Left forelimb (tissue), 1 donor: ENCODE measurements around the gene CFAP46.
"Not testable (repeated sequence)": the region's sequence is repeated elsewhere in the genome, so short reads cannot be mapped to it uniquely, and the experiment has no call there.

ENCODE experiments used
- DNase-seq: peaks from one replicate; pipeline ENCODE4 v3.0.0-alpha.2; 2018; ENCODE audit warnings: low spot score

The CFAP46 gene

DNA sequence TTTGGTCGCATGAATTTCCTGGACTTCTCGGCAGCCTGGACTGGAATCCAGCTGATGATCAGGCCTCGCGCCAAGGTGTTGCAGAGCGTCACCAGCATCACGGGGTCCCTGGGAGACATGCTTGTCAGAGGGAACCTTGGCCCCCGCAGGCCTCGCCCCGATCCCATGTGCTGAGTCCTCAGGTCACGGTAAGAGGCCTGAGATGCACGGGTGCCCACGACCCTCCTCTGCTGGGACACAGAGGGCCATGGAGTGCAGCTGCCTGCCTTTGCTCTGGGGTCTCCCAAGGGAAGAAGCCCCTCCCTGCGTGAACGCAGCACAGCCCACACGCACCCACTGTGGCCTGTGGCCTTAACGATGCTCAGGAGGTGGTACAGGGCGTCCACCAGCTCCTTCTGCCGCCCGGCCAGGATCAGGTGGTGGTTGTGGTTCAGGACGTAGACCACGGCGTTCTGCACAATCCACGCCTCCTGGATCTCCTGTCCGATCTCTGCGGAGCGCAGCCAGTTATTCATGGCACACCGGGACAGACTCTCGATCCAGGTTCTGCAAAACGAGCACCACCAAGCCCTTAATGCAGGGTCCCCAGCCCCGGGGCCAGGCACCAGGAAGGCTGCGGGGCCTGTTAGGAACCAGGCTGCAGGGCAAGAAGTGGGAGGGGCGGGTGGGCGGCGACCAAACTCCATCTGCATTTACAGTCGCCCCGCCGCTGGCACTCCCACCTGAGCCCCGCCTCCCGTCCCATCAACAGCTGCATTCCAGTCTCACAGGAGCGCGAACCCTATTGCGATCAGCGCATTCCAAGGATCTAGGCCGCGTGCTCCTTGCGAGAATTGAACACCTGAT lies 29.4 kb downstream of the CFAP46 start:
- no peak for DNase-seq

DNA sequence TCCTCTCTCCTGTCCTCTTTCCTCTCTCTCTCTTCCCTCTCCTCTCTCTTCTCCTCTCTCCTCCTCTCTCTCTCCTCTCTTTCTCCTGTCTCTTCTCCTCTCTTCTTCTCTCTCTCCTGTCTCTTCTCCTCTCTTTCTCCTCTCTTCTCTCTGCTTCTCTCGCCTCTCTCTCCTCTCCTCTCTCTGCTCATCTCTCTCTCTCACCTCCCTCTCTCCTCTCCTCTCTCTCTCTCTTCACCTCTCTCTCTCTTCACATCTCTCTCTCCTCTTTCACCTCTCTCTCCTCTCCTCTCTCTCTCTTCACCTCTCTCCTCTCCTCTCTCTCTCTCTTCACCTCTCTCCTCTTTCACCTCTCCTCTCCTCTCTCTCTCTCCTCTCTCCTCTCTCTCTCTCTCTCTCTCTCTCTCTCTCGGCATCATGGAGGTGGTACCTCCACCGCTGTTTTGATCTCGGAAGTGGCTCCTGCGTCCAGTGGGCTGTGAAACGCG lies 30.1 kb downstream of the CFAP46 start:
- no peak for DNase-seq

DNA sequence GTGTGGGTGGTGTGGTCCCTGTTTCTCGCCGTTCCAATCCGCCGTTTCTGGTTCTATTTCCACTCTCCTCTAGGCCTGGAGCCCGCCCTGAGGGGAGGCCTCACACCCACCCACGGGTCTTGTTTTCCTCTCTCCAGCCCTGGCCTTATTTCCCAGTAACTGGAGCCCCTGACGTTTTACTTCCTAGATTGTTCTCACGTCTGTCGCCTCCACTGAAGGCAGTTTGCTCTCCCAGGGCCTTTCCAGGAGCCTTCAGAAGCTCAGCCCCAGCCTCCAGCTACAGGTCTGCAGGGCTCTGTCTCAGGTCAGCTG lies 30.6 kb downstream of the CFAP46 start:
- DNase-seq: no peak

DNA sequence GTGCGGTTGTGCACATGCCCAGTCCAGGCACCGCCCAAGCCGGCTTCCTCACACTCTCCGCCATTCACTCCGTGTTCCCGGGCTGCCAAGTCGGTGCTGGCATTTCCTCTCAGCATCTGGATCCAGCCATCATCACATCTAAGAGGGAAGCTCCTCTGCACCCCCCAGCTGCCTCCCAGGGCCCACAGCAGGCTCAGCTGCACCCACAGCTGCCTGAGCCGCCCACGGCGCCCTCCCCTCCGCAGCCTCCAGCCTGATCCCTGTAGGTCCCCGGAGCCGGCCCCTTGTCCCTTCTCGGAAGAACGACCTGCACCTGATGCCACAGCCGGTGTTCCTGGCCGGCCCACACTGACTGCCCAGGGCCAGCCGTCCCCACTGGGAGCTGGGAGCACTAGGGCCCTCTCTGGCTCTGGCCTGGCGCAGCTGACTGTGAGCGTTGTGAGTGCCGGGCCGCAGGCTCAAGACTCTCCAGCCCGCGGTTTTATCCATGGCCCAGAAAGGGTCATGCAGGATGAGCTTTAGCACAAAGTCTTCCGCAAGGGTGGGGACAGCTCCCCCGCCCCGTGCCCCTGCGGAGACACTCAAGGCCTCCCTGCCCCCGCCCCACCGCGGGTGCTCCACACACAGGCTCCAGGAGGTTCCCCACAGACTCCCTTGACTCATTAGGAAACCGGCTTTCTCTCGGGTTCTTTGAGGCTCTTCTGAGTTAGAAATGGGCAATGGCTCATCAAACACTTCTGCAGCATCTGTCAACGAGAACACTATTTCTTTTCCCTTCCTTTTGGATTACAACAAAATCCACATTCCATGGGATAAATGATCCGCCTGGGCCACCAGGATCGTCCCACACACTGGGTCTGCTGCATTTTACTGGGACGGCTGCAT lies 31.2 kb downstream of the CFAP46 start:
- DNase-seq: no peak

DNA sequence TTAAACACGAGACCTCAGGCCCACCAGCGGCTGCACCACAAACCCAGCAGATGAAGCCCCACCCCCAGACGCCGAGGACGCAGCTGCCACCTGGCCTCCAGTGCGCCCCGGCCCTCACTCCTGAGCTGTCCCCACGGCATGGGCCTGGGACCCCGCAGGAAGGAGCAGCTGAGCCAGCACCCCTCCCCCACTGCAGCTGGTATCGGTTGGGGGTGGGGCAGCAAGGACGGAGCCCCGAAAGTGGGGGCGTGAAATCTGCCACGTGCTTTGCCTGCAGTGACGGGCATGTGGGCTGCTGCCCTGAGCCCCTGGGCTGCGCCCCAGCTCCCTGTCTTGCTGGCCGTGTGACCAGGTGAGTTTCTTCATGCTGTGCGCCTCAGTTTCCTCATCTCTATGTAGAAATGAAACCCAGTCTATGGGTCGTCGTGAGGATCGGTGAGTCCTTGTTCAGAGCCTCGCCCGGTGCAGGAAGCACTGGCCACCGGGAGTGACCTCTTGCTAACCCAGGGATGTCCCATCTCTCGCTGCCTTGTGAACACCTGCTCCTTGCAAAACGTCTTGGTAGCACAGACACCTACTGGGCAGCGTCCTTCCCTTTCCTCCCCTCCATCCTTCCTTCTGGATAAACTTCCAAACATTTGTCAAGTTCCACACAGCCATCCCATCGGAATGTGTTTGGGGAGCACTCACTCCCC lies 32.0 kb downstream of the CFAP46 start:
- no peak for DNase-seq

DNA sequence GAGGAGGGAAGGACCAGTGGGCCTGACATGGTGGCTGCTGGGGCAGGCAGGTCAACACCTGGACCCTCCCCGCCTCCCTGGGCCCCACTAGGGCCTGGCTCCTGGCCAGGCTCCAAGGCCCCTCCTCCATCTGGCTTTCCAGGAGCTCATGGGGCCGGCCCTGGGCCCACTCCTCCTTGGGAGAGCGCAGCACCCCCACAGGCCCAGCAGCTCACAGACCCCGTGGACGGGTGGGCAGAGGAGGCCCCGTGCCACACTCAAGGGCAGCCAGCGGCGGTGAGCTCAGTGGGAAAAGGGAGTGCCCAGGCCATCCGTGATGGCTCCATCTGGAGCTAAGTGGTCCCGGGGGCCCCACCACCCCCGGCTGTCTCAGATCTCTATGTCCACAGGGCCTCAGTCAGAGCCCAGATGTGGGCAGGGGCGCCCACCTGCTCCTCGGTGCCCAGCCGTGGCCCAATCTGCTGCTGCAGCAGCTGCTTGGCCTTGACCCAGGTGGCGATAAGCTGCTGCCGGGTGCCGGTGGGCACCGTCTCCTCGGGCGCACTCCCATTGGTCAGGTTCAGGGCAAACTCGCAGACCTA lies 32.8 kb downstream of the CFAP46 start:
- no peak for DNase-seq

DNA sequence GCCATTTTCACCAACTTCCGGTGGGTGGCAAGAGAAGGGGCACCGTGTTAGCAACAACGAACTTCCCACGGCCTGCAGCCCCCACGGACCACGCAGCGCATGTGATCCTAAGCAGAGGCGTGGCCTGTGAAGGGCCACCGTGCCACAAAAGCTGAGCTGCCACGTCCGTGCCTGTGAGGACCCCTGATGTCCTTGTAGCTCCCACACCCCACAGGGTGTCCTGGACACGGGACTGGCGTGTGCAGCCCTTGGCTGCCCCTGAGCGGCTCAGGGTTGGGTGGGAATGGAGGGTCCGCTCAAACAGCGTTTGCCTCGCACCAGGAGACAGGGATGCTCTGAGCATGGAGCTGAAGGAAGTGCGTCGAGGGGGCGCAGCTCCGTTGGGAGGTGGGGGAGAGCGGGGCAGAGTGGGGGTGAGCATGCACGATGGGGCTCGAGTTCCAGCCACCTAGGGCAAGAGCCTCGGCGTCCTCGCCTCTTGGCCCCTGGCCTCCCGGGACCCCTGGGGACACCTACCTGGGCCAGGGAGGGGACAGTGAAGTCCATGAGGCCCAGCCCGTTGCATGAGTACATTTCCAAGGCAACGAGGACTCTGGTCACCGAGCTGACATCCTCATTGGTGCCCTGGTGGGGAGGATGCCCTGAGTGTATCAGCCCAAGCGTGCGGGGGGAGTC lies 33.6 kb downstream of the CFAP46 start:
- no peak for DNase-seq

DNA sequence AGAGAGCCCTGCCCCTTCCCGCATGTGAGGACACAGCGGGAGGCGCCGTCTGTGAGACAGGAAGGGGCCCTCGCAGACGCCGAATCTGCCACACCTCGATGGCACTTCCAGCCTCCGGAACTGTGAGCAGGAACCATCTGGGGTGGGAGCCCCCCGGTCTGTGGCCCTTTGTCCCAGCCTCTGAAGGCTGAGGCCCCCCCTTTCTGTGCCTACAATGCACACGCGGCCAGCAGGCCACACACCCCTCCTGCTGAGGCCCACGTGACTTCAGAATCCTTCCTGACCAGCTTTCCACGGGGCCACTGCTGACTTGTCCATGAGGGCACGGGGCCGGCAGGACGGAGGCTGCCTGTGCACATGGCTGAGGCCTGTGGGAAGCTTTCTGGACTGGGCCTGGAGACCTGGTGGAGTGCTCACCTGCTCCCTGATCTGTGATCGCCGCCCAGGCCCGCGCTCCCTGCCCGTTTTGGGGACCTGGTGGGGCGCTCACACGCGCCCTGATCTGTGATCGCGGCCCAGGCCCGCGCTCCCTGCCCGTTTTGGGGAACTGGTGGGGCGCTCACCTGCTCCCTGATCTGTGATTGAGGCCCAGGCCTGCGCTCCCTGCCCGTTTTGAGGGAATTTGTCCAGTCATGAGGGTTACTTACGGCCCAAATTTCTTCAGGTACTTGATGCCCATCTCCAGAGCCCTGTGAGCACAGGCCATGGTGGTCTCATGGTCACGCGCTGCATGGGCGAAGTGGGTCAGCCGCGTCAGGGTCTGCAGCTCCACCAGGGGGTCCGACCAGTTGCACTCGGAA lies 34.3 kb downstream of the CFAP46 start:
- DNase-seq: no peak

DNA sequence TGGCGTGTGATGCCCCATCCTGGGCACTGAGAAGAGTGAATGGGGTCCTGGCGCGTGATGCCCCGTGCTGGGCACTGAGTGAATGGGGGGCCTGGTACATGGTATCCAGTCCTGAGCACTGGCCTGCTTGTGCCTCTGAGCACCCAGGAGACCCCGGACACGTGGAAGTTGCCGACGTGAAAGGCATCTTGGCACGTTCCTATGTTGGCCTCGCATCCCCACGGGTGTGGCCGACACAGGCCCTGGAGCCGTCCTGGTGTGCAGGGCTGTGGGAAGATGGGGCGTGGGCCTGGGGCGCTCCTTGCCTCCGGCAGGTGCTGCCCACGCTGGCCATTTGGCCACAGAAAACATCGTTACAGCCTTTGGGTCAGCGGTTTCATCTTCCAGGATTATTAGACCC lies 35.5 kb downstream of the CFAP46 start:
- no peak for DNase-seq

DNA sequence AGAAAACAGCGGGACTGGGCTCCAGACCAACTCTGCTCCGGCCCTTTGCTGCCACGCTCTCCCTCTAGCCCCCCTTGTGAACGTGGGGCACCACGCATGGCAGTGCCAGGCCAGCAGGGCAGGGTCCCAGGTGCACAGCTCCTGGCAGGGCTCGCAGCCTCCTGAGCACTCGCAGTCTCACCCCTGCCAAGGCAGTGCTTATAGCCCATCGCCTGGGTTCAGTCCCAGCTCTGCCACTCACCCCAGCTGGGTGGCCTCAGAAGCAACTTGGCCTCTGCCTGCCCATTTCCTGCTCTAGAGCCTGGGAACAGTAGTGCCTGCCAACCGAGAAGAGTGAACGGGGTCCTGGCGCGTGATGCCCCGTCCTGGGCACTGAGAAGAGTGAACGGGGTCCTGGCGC lies 36.3 kb downstream of the CFAP46 start:
- no peak for DNase-seq

DNA sequence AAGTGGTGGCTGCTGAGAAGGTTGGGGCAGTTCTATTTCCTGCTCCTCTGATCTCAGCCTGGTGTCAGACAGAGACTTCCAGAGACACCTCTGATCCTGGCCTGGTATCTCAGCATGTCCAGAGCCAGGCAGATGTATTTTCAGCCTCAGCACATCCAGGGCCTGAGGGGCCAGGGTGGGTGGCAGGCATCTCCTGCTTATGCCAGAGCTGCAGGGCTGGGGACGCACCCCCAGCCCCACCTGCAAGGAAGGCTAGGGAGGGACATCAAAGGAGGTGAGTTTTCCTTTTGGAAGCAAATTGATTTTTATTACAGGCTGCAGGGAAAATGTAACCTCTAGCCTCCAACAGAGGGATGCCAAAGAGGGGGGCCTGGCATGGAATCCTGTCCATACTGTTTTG lies 36.7 kb downstream of the CFAP46 start:
- no peak for DNase-seq

DNA sequence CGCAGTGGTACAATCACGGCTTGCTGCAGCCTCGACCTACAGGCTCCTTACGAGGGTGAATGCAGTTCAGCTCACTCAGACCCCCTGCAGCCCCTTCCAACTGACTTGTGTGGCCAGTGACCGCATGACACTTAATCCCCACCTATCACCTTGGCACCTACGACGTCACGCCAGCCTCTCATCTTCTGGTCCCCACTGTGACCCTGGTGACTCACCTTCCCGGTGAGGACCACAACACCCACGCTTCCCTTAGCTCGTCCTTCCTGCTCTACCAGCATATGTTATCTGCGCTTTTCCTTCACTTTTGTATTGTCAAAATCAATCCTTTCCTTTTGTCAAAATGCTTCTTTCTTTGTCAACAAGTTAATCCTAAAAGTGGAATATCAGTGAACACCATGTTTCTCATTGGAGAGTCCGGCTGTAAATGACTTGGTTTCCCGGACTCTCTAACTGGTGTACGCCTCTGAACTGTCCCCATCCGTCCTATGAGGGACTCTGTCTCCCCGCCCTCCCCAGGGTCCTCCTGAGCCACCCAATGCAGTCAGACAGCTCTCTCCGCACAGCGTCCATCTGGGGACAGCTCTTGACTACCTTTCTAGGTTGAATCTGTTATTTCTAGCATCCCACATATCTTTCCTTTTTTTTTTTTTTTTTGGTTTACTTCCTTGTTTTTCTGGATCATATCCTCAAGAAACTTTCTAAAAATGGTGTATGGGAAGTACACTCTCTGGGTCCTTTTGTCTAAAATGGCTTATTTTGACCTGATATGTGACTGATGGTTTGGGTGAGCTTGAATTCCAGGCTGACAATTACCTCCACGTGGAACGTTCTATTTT lies 37.3 kb downstream of the CFAP46 start:
- no peak for DNase-seq

DNA sequence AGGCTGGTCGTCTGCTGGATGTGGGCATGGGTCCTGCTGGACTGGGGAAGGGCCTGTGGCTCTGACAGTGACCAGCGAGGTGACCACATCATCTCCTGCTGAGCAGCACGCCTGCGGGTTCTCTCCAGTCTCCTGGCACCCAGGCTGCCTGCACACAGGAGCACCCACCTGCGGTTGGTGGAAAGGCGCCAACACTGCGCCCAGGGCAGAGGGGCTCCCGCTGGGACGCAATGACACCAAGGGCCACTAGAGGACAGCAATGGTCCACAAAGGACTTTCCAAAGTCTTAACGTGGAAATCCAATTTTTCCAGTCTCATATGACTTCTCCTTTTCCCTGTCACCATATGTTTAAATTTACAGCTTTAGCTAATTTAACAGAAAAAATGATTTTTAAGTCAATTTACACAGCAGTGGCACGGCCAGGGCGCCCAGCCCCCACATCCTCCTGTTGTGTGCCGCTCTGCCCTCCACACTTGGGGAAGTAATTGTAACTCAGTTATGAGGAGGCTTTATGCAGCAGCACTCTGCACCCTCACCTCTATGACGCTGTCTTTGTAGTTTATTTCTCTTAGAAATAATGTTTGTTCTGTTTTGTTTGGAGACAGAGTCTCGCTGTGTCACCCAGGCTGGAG lies 38.1 kb downstream of the CFAP46 start:
- DNase-seq: no peak

DNA sequence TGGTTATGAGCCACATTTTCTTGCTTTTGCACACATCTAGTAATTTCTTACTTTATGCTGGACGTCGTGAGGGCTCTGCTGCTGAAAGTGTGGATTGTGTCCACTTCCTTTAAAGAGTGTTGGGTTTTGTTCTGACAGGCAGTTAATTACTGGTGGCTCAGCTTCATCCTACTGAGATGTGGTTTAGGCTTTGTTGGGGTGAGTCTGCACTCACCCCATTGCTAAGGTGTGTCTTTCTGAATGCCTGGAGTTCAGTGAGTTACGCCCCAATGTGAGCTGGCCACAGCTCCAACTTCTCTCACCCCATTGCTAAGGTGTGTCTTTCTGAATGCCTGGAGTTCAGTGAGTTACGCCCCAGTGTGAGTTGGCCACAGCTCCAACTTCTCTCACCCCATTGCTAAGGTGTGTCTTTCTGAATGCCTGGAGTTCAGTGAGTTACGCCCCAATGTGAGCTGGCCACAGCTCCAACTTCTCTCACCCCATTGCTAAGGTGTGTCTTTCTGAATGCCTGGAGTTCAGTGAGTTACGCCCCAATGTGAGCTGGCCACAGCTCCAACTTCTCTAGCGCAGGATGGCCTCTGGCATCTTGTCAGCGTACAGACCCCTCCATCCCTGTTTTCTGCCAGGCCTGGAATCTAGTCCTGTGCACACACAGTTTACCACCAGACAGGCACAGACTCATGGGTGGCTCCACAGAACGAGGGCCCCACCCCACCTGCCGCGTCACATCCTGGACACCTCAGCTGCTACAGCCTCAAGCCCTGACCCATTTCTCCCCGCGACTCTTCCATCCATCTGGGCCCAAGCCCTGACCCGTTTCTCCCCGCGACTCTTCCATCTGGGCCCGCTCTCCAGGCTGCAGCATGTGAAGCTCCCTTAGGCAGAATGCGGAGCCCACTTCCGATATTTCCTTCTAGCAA lies 39.5 kb downstream of the CFAP46 start:
- not testable (repeated sequence) for DNase-seq

DNA sequence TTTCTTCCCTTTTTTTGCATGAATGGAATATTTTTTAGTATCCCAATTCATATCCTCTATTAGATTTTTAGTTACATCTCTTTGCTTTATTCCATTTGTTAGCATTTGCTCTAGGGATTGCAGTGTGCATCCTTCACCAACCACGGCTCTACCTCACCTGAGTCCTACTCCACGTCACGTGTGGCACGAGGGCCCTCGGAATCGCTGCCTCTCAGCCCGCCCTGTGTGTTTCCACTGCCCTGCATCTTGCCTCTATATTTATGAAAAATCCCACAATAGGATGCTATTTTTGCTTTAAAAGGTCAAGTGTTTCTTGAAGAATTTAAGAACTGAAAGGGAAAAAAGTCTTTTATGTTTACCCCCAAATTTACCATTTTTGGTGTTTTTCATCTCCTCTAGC lies 41.0 kb downstream of the CFAP46 start:
- DNase-seq: no peak

DNA sequence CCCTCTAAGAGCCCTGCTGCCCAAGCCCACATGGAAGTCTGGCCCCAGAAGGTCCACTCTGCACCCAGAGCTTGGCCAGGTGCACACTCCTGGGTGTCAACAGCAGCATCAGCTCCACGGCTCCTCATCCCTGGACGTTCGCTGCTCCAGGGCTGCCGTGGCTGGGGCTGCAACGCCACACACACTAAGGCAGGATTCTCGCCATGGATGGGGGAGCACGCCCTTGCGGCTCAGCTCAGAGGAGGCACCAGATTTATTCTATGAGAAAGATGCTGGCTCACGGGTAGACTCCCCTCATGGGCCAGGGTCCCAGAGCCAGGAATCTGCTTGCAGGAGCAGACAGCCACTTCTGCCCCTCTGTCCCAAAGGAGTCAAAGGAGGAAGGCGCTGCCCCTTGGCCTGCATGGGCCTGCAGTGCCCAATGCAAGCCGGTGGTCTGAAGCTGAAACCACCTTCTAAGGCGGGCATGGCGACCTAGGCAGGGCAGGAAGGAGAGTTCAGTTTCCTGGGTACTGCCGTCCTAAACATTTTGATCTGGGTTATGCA lies 42.1 kb downstream of the CFAP46 start:
- DNase-seq: no peak

DNA sequence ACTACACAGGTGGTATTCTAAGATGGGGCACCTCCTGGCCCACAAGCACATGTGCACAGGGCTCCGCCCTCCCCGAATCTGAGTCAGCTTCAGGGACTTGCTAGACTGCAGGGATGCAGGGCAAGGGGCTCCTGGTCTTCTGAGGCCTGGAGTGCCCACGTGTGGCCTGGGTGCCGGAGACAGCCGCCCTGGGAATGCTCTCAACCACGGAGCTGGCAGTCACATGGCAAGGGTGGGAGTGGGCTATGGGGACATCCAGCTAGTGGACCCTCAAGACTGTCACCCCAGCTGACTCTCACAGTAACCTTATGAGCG lies 42.7 kb downstream of the CFAP46 start:
- no peak for DNase-seq

DNA sequence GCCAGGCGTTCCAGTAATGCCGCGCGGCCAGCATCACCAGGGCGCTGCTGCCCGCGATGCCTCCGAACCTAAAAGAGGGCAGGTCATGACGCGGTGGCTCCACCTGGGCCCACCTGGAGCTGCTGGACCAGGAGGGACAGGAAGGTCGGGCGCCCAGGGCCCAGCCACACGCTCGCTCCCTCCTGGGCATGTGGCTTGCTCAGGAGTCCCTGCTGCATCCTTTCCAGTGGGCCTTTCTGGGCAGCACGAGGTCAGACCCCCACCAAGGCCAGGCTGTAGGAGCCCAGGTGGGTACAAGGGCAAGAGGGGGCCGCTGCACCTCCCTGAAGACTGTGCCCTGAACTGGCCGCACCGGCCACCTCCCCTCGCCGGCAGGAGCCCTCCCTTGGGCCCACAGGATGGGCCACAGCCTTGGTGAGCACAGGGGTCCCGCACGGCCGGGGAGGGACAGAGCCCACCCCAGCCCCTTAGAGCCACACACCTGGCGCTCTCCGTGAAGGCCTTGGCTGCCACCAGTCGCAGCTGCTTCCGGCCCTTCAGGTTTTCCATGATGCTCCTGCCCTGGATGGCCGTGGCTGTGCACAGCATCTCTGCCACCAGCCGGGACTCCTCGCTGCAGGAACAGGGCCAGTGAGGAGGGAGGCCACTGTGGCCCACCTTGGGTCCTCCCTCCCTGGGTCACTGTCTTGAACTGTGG lies 43.2 kb downstream of the CFAP46 start:
- DNase-seq: no peak
